Astrocyte of the cerebellum (primary cell): ENCODE measurements around the gene ADAM8.

Source experiments
- DNase-seq: peaks from one replicate; pipeline ENCODE4 v3.0.0-alpha.2; 2011; ENCODE audit warnings: low read depth
- H3K4me3 ChIP-seq: 2 replicates; pipeline ENCODE4 v1.5.1; 2011; ENCODE audit warnings: mild to moderate bottlenecking, low read depth, low read length, moderate library complexity
- in situ Hi-C: cut with HindIII; loops from 2 replicates; pipeline ENCODE4 v1.10.0; 2017; ENCODE audit warnings: low sequenced_read_pairs
- TF ChIP-seq, protein P1 (sequence below): IDR thresholded peaks from 2 replicates; pipeline ENCODE4 v1.5.1; 2012; ENCODE audit warnings: low read length, low read depth, moderate library complexity, mild to moderate bottlenecking; ENCODE audit errors: missing control alignments

The ADAM8 gene

GRCh38 chr10:133294189-133294588, 17.5 kb upstream of the ADAM8 start:
- TF ChIP-seq, protein P1, sequence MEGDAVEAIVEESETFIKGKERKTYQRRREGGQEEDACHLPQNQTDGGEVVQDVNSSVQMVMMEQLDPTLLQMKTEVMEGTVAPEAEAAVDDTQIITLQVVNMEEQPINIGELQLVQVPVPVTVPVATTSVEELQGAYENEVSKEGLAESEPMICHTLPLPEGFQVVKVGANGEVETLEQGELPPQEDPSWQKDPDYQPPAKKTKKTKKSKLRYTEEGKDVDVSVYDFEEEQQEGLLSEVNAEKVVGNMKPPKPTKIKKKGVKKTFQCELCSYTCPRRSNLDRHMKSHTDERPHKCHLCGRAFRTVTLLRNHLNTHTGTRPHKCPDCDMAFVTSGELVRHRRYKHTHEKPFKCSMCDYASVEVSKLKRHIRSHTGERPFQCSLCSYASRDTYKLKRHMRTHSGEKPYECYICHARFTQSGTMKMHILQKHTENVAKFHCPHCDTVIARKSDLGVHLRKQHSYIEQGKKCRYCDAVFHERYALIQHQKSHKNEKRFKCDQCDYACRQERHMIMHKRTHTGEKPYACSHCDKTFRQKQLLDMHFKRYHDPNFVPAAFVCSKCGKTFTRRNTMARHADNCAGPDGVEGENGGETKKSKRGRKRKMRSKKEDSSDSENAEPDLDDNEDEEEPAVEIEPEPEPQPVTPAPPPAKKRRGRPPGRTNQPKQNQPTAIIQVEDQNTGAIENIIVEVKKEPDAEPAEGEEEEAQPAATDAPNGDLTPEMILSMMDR: no peak

DNA sequence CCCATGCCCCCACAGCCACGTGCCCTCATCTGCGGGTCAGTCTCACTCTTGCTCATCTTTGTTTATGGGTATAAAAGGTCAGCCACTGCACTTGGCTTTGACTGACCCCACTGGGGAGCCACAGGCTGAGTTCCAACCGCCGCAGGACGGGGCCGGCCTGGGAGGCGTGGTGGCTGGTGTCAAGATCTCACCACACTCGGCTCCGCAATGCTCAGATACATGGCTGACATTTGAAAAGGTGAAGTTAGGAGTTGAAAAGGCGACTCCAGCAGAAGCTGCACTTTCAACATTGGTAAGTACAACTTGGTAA, 17.1 kb upstream of the ADAM8 start:
- no peak overlapping the region for H3K4me3 ChIP-seq
- TF ChIP-seq, protein P1: no peak
- DNase-seq: no peak
- in situ Hi-C loops: no loop called here

More at GRCh38 chr10:133294189-133294588, 17.5 kb upstream of the ADAM8 start:
- in situ Hi-C loops: no loop called here
- no peak for DNase-seq
- no peak overlapping the region for H3K4me3 ChIP-seq

- TF ChIP-seq, protein P1: no peak
- no peak for DNase-seq
- H3K4me3 ChIP-seq: no peak overlapping the region
- in situ Hi-C loops: no loop called here
Measured at GRCh38 chr10:133292919-133293809, 16.5 kb upstream of the ADAM8 start.

GRCh38 chr10:133289761-133290160, 13.1 kb upstream of the ADAM8 start:
- in situ Hi-C loops: no loop called here
- no peak for DNase-seq
- no peak overlapping the region for H3K4me3 ChIP-seq
- TF ChIP-seq, protein P1: no peak

- TF ChIP-seq, protein P1: no peak
- no peak overlapping the region for H3K4me3 ChIP-seq
- in situ Hi-C loops: no loop called here
- DNase-seq: no peak
Measured at GRCh38 chr10:133287832-133288500, 11.3 kb upstream of the ADAM8 start.

GRCh38 chr10:133286366-133286765, 9.7 kb upstream of the ADAM8 start:
- TF ChIP-seq, protein P1: no peak
- in situ Hi-C loops: no loop called here
- no peak overlapping the region for H3K4me3 ChIP-seq
- DNase-seq: no peak
